Lung (tissue), 12 donors: Measurements from ENCODE around the gene ZMYM3. TPM values are rescaled to one million over a fixed set of nuclear protein-coding genes. Genes with fewer than 3 reads are reported as not detected.
A peak's percentile ranks its signal among the peaks of the same experiment; 100 is the strongest.

Source experiments
- ATAC-seq: fragments of 200-7000 bp; cut with Tn5 transposase; one replicate; pipeline ENCODE4 v1.9.1; 2020; ENCODE audit warnings: moderate number of reproducible peaks; ENCODE audit not compliant: insufficient read depth, low FRiP score
- DNase-seq, 3 donors: peaks; one replicate each; pipeline ENCODE4 v3.0.0-alpha.2; 2013 to 2017
- H3K27ac ChIP-seq, 2 donors: one replicate each; pipeline ENCODE4 v1.5.1; 2013; ENCODE audit warnings: mild to moderate bottlenecking in 2 of 2, moderate library complexity in 2 of 2, control low read depth in 1 of 2, inconsistent platforms in 1 of 2, low read depth in 1 of 2, low read length in 1 of 2
- H3K27me3 ChIP-seq, 3 donors: one replicate each; pipeline ENCODE4 v1.5.1; 2013; ENCODE audit warnings: low read length in 2 of 3; ENCODE audit not compliant: control insufficient read depth in 3 of 3, insufficient read depth in 3 of 3
- H3K36me3 ChIP-seq, 4 donors: one replicate each; pipeline ENCODE4 v1.5.1; 2013; ENCODE audit warnings: low read length in 4 of 4, mild to moderate bottlenecking in 1 of 4, moderate library complexity in 1 of 4; ENCODE audit not compliant: control insufficient read depth in 4 of 4, insufficient read depth in 4 of 4
- H3K4me1 ChIP-seq, 5 donors: one replicate each; pipeline ENCODE4 v1.5.1; 2013; ENCODE audit warnings: low read length in 5 of 5, mild to moderate bottlenecking in 2 of 5, moderate library complexity in 1 of 5; ENCODE audit not compliant: control insufficient read depth in 5 of 5, insufficient read depth in 5 of 5
- H3K4me3 ChIP-seq: one replicate; pipeline ENCODE4 v1.5.1; 2013; ENCODE audit warnings: mild to moderate bottlenecking, control low read depth, moderate library complexity
- H3K9ac ChIP-seq, 2 donors: one replicate each; pipeline ENCODE4 v1.5.1; 2013; ENCODE audit warnings: low read length in 2 of 2, control low read depth in 1 of 2; ENCODE audit not compliant: insufficient read depth in 1 of 2
- H3K9me3 ChIP-seq, 4 donors: one replicate each; pipeline ENCODE4 v1.5.1; 2013; ENCODE audit warnings: low read length in 3 of 4, mild to moderate bottlenecking in 1 of 4, moderate library complexity in 1 of 4; ENCODE audit not compliant: control insufficient read depth in 4 of 4, insufficient read depth in 3 of 4
- WGBS, 2 donors: extraction: QIAGEN DNeasy Blood & Tissue Kit; methylation state at CpG; one replicate each; pipeline ENCODE4 v1.1.7; 2013; 5-methylcytosine and 5-hydroxymethylcytosine counted together
- polyA plus RNA-seq, 2 donors: library from polyadenylated mRNA; stranded (reverse); fragments of 200-250 nt; gene quantifications; one replicate each; pipeline ENCODE4 v1.2.1, GENCODE V29; 2013
- total RNA-seq, 2 donors: library from RNA; depleted of rRNA in 1 of 2; stranded (reverse); fragments of >200 nt in 1 of 2; gene quantifications; one replicate each; pipeline ENCODE4 v1.2.1, GENCODE V29; 2014 to 2021
- TF ChIP-seq, protein P1 (sequence below): IDR thresholded peaks from 2 replicates; pipeline ENCODE4 v1.5.1; 2012; ENCODE audit warnings: mild to moderate bottlenecking; ENCODE audit errors: control extremely low read depth, extremely low read depth
- donor health status: control.
- donor health status: control.
- donor health status: Bipolar disorder and iron deficiency.
- donor health status: healthy.
- donor health status: DM: yes; HTN: yes; CAD: no.

The ZMYM3 gene
- total and polyA plus RNA-seq, 4 donors = 5.8 to 23.4 (median 15.7) TPM

GRCh38 chrX:71214152-71214551 lies 39.8 kb downstream of the ZMYM3 start:
- Histone ChIP-seq H3K27me3 (no peaks in the 10 kb centered on the region), H3K4me1 (peaks cover 0 to 2% (median 0%) of the 10 kb centered on the region in 5 donors), H3K36me3 (no peaks in the 10 kb centered on the region), H3K27ac (no peak overlapping the region), H3K9me3 (peaks cover 0 to 2% (median 0%) of the 10 kb centered on the region in 4 donors), H3K9ac (no peak overlapping the region), H3K4me3 (no peak overlapping the region)
- TF ChIP-seq, protein P1, sequence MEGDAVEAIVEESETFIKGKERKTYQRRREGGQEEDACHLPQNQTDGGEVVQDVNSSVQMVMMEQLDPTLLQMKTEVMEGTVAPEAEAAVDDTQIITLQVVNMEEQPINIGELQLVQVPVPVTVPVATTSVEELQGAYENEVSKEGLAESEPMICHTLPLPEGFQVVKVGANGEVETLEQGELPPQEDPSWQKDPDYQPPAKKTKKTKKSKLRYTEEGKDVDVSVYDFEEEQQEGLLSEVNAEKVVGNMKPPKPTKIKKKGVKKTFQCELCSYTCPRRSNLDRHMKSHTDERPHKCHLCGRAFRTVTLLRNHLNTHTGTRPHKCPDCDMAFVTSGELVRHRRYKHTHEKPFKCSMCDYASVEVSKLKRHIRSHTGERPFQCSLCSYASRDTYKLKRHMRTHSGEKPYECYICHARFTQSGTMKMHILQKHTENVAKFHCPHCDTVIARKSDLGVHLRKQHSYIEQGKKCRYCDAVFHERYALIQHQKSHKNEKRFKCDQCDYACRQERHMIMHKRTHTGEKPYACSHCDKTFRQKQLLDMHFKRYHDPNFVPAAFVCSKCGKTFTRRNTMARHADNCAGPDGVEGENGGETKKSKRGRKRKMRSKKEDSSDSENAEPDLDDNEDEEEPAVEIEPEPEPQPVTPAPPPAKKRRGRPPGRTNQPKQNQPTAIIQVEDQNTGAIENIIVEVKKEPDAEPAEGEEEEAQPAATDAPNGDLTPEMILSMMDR = no peak
- DNase-seq (no peak), ATAC-seq (no peak)
- WGBS, 2 donors = 87 to 89% methylated on average over 1 of the region's 1 CpG

GRCh38 chrX:71212536-71212935 lies 41.4 kb downstream of the ZMYM3 start:
- H3K27ac ChIP-seq = no peak overlapping the region
- TF ChIP-seq, protein P1 = no peak
- H3K4me3 ChIP-seq = no peak overlapping the region
- peaks cover 0 to 2% (median 0%) of the 10 kb centered on the region in 5 donors for H3K4me1 ChIP-seq
- H3K9me3 ChIP-seq = peaks cover 0 to 2% (median 0%) of the 10 kb centered on the region in 4 donors
- no peaks in the 10 kb centered on the region for H3K27me3 ChIP-seq
- WGBS, 2 donors = 48 to 53% methylated on average over 5 of the region's 5 CpGs
- no peaks in the 10 kb centered on the region for H3K36me3 ChIP-seq
- no peak overlapping the region for H3K9ac ChIP-seq
- ATAC-seq = no peak
- DNase-seq = peak in 2 of 3 donors; percentile 27 to 34

DNA sequence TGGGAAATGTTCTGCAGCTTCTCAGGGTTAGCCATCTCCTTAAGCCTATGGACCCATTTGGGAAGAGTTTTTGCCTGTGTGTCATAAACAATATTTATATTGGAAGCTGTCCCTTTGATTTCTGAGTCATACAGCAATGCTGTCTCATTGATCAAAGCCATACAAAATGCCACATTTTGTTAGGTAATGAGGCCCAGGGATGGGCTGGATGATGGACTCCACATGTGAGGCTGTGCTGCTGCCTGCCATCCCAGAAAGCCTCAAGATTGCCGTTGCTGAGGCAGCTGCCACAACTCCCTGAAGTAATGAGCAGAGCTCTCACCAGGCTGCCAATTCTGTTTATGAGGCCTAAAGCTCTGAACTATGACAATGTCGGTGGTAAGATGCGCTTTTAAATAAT lies 43.1 kb downstream of the ZMYM3 start:
- Histone ChIP-seq H3K4me1 (no peaks in the 10 kb centered on the region), H3K27me3 (no peaks in the 10 kb centered on the region), H3K9ac (no peak overlapping the region), H3K9me3 (no peaks in the 10 kb centered on the region), H3K27ac (no peak overlapping the region), H3K36me3 (no peaks in the 10 kb centered on the region), H3K4me3 (no peak overlapping the region)
- DNase-seq (no peak), ATAC-seq (no peak)
- TF ChIP-seq, protein P1 = no peak
- WGBS, 2 donors = 77 to 93% methylated on average over 3 of the region's 3 CpGs

- no peak for ATAC-seq
- DNase-seq = no peak
- no peak overlapping the region for H3K9ac ChIP-seq
- TF ChIP-seq, protein P1 = no peak
- no peaks in the 10 kb centered on the region for H3K9me3 ChIP-seq
- no peaks in the 10 kb centered on the region for H3K27me3 ChIP-seq
- H3K4me3 ChIP-seq = no peak overlapping the region
- no peaks in the 10 kb centered on the region for H3K4me1 ChIP-seq
- no peaks in the 10 kb centered on the region for H3K36me3 ChIP-seq
- WGBS, 2 donors = 80 to 89% methylated on average over 4 to 7 of the region's 7 CpGs
- H3K27ac ChIP-seq = no peak overlapping the region
Observed at GRCh38 chrX:71199252-71200008, 54.5 kb downstream of the ZMYM3 start.
